Mesenchymal stem cell (in vitro differentiated cells and primary cell): ENCODE results near the gene LIMK2.

Source experiments
- DNase-seq: peaks from one replicate; pipeline ENCODE4 v3.0.0-alpha.2; 2013
- H2AFZ ChIP-seq: one replicate; pipeline ENCODE4 v1.6.1; 2013; ENCODE audit warnings: low read depth, mild to moderate bottlenecking, control low read depth, inconsistent platforms, low read length, moderate library complexity
- H2AK5ac ChIP-seq: 2 replicates; pipeline ENCODE4 v1.6.1; 2013; ENCODE audit warnings: low read length, moderate library complexity, mild to moderate bottlenecking, inconsistent platforms; ENCODE audit not compliant: severe bottlenecking
- H2BK120ac ChIP-seq: one replicate; pipeline ENCODE4 v1.6.1; 2013; ENCODE audit warnings: low read depth, mild to moderate bottlenecking, inconsistent platforms, low read length, moderate library complexity
- H2BK12ac ChIP-seq, 2 experiments: one replicate each; pipeline ENCODE4 v1.6.1; 2013; ENCODE audit warnings: inconsistent platforms in 2 of 2, low read length in 2 of 2, mild to moderate bottlenecking in 2 of 2, moderate library complexity in 2 of 2, control low read depth in 1 of 2
- H2BK15ac ChIP-seq: one replicate; pipeline ENCODE4 v1.6.1; 2013; ENCODE audit warnings: mild to moderate bottlenecking, low read depth, inconsistent platforms; ENCODE audit not compliant: poor library complexity, severe bottlenecking
- H2BK5ac ChIP-seq: 2 replicates; pipeline ENCODE4 v1.6.1; 2013; ENCODE audit warnings: low read depth, mild to moderate bottlenecking, low read length, control low read depth, inconsistent platforms; ENCODE audit not compliant: poor library complexity, severe bottlenecking
- H3K14ac ChIP-seq, 2 experiments: one replicate each; pipeline ENCODE4 v1.6.1; 2013; ENCODE audit warnings: inconsistent platforms in 2 of 2, low read length in 2 of 2, control low read depth in 1 of 2, mild to moderate bottlenecking in 1 of 2, moderate library complexity in 1 of 2
- H3K18ac ChIP-seq, 2 experiments: one replicate each; pipeline ENCODE4 v1.6.1; 2013; ENCODE audit warnings: inconsistent platforms in 2 of 2, low read length in 2 of 2, control low read depth in 1 of 2, low read depth in 1 of 2, mild to moderate bottlenecking in 1 of 2
- H3K23ac ChIP-seq, 2 experiments: one replicate each; pipeline ENCODE4 v1.6.1; 2013; ENCODE audit warnings: inconsistent platforms in 2 of 2, low read length in 2 of 2, mild to moderate bottlenecking in 2 of 2, moderate library complexity in 2 of 2, control low read depth in 1 of 2
- H3K27ac ChIP-seq: 2 replicates; pipeline ENCODE4 v1.5.1; 2013; ENCODE audit warnings: mild to moderate bottlenecking, moderate library complexity, low read length, control low read depth, inconsistent platforms; ENCODE audit not compliant: poor library complexity, severe bottlenecking
- H3K27me3 ChIP-seq, 2 experiments: 2 replicates each; pipeline versions ENCODE4 v1.6.1 to v1.7.0; 2013; ENCODE audit warnings: low read length in 2 of 2, mild to moderate bottlenecking in 2 of 2, moderate library complexity in 2 of 2, control low read depth in 1 of 2, inconsistent platforms in 1 of 2; ENCODE audit not compliant: control insufficient read depth in 1 of 2, insufficient read depth in 1 of 2
- H3K36me3 ChIP-seq, 2 experiments: 2 replicates each; pipeline versions ENCODE4 v1.6.1 to v1.7.0; 2013; ENCODE audit warnings: low read length in 2 of 2, control low read depth in 1 of 2, inconsistent platforms in 1 of 2, low read depth in 1 of 2, mild to moderate bottlenecking in 1 of 2; ENCODE audit not compliant: insufficient read depth in 2 of 2, control insufficient read depth in 1 of 2
- H3K4ac ChIP-seq, 2 experiments: one replicate each; pipeline ENCODE4 v1.6.1; 2013; ENCODE audit warnings: inconsistent platforms in 2 of 2, low read length in 2 of 2, mild to moderate bottlenecking in 2 of 2, moderate library complexity in 2 of 2, control low read depth in 1 of 2, low read depth in 1 of 2
- H3K4me1 ChIP-seq: 2 replicates; pipeline ENCODE4 v1.6.1; 2013; ENCODE audit warnings: low read depth, low read length, control low read depth; ENCODE audit not compliant: control insufficient read depth, insufficient read depth
- H3K4me2 ChIP-seq: 2 replicates; pipeline ENCODE4 v1.6.1; 2013; ENCODE audit warnings: low read length, mild to moderate bottlenecking, inconsistent platforms; ENCODE audit not compliant: poor library complexity, severe bottlenecking
- H3K4me3 ChIP-seq, 2 experiments: 2 replicates each; pipeline versions ENCODE4 v1.5.1 to v1.7.0; 2013; ENCODE audit warnings: low read length in 2 of 2, mild to moderate bottlenecking in 2 of 2, control low read depth in 1 of 2, low read depth in 1 of 2; ENCODE audit not compliant: insufficient read depth in 1 of 2
- H3K79me1 ChIP-seq: replicated peaks from 2 replicates; pipeline ENCODE4 v1.6.1; 2013; ENCODE audit warnings: mild to moderate bottlenecking, control low read depth, low read length, inconsistent platforms; ENCODE audit not compliant: poor library complexity, severe bottlenecking
- H3K9ac ChIP-seq: 2 replicates; pipeline ENCODE4 v1.7.0; 2013; ENCODE audit warnings: mild to moderate bottlenecking, low read length, moderate library complexity
- H3K9me3 ChIP-seq: 2 replicates; pipeline ENCODE4 v1.7.0; 2013; ENCODE audit warnings: mild to moderate bottlenecking, low read length; ENCODE audit not compliant: control insufficient read depth
- H4K8ac ChIP-seq: one replicate; pipeline ENCODE4 v1.6.1; 2013; ENCODE audit warnings: inconsistent platforms, mild to moderate bottlenecking, low read length, moderate library complexity
- H4K91ac ChIP-seq: one replicate; pipeline ENCODE4 v1.6.1; 2013; ENCODE audit warnings: mild to moderate bottlenecking, low read length, inconsistent platforms
- WGBS: methylation state at CpG from one replicate; pipeline ENCODE4 v1.1.7; 2013; ENCODE audit warnings: mixed read lengths; 5-methylcytosine and 5-hydroxymethylcytosine counted together

LIMK2 gene

GRCh38 chr22:31278151-31278621, 66.1 kb downstream of the LIMK2 start:
- peak overlapping the region; percentile 70 for H3K27ac ChIP-seq
- H2AFZ ChIP-seq, result no peak overlapping the region
- no peak overlapping the region for H2BK12ac ChIP-seq
- no peaks in the 10 kb centered on the region for H3K9me3 ChIP-seq
- DNase-seq, result no peak
- H3K36me3 ChIP-seq, result peaks cover 72 to 77% of the 10 kb centered on the region in 2 experiments
- no peak overlapping the region for H2BK15ac ChIP-seq
- no peak overlapping the region for H2BK120ac ChIP-seq
- peaks cover 18% of the 10 kb centered on the region for H3K4me1 ChIP-seq
- no peak overlapping the region for H3K18ac ChIP-seq
- no peak overlapping the region for H3K14ac ChIP-seq
- H2AK5ac ChIP-seq, result no peak overlapping the region
- H3K9ac ChIP-seq, result no peak overlapping the region
- no peak overlapping the region for H4K91ac ChIP-seq
- H2BK5ac ChIP-seq, result no peak overlapping the region
- peaks cover 5% of the 10 kb centered on the region for H3K79me1 ChIP-seq
- no peak overlapping the region for H3K4ac ChIP-seq
- no peak overlapping the region for H3K4me2 ChIP-seq
- H4K8ac ChIP-seq, result no peak overlapping the region
- no peak overlapping the region for H3K23ac ChIP-seq
- H3K4me3 ChIP-seq, result no peak overlapping the region
- H3K27me3 ChIP-seq, result no peaks in the 10 kb centered on the region
- WGBS, result 91% methylated on average over 9 of the region's 9 CpGs

GRCh38 chr22:31278626-31279326, 66.7 kb downstream of the LIMK2 start:
- WGBS, result 92% methylated on average over 5 of the region's 6 CpGs
- H3K4me2 ChIP-seq, result no peak overlapping the region

GRCh38 chr22:31279327-31279669, 67.2 kb downstream of the LIMK2 start:
- H2BK12ac ChIP-seq, result no peak overlapping the region
- peaks cover 4% of the 10 kb centered on the region for H3K79me1 ChIP-seq
- peaks cover 18% of the 10 kb centered on the region for H3K4me1 ChIP-seq
- no peak overlapping the region for H3K4me2 ChIP-seq
- DNase-seq, result no peak
- no peak overlapping the region for H3K18ac ChIP-seq
- H3K14ac ChIP-seq, result no peak overlapping the region
- H3K27ac ChIP-seq, result peak overlapping the region; percentile 70
- no peaks in the 10 kb centered on the region for H3K9me3 ChIP-seq
- no peaks in the 10 kb centered on the region for H3K27me3 ChIP-seq
- H3K36me3 ChIP-seq, result peaks cover 67 to 80% of the 10 kb centered on the region in 2 experiments
- H3K23ac ChIP-seq, result no peak overlapping the region
- H4K8ac ChIP-seq, result no peak overlapping the region
- no peak overlapping the region for H3K4ac ChIP-seq
- H4K91ac ChIP-seq, result no peak overlapping the region
- H3K9ac ChIP-seq, result no peak overlapping the region
- no peak overlapping the region for H3K4me3 ChIP-seq
- H2BK15ac ChIP-seq, result no peak overlapping the region
- H2AK5ac ChIP-seq, result no peak overlapping the region
- H2BK5ac ChIP-seq, result no peak overlapping the region
- H2BK120ac ChIP-seq, result no peak overlapping the region
- no peak overlapping the region for H2AFZ ChIP-seq

More at GRCh38 chr22:31278626-31279326, 66.7 kb downstream of the LIMK2 start:
- no peaks in the 10 kb centered on the region for H3K9me3 ChIP-seq
- no peaks in the 10 kb centered on the region for H3K27me3 ChIP-seq
- H2BK15ac ChIP-seq, result no peak overlapping the region
- H3K23ac ChIP-seq, result no peak overlapping the region
- no peak overlapping the region for H3K4ac ChIP-seq
- peaks cover 18% of the 10 kb centered on the region for H3K4me1 ChIP-seq
- H2AFZ ChIP-seq, result no peak overlapping the region
- H3K9ac ChIP-seq, result no peak overlapping the region
- H3K14ac ChIP-seq, result no peak overlapping the region
- peaks cover 4% of the 10 kb centered on the region for H3K79me1 ChIP-seq
- H4K91ac ChIP-seq, result no peak overlapping the region
- no peak overlapping the region for H3K18ac ChIP-seq
- no peak overlapping the region for H4K8ac ChIP-seq
- no peak overlapping the region for H2BK12ac ChIP-seq
- H3K4me3 ChIP-seq, result no peak overlapping the region
- peaks cover 67 to 79% of the 10 kb centered on the region in 2 experiments for H3K36me3 ChIP-seq
- H2BK120ac ChIP-seq, result no peak overlapping the region
- H2AK5ac ChIP-seq, result peak overlapping the region; percentile 55
- H3K27ac ChIP-seq, result peak overlapping the region; percentile 70
- peak overlapping the region; percentile 26 for H2BK5ac ChIP-seq
- no peak for DNase-seq

- H3K14ac ChIP-seq, result no peak overlapping the region
- no peak overlapping the region for H3K18ac ChIP-seq
- H3K9me3 ChIP-seq, result no peaks in the 10 kb centered on the region
- no peak overlapping the region for H2AFZ ChIP-seq
- H2BK120ac ChIP-seq, result no peak overlapping the region
- H2BK5ac ChIP-seq, result no peak overlapping the region
- no peak overlapping the region for H4K8ac ChIP-seq
- H2BK15ac ChIP-seq, result no peak overlapping the region
- no peak overlapping the region for H2BK12ac ChIP-seq
- H3K23ac ChIP-seq, result no peak overlapping the region
- H3K4me3 ChIP-seq, result no peak overlapping the region
- H3K9ac ChIP-seq, result no peak overlapping the region
- no peak overlapping the region for H3K4me2 ChIP-seq
- no peak overlapping the region for H3K4ac ChIP-seq
- no peak for DNase-seq
- H3K79me1 ChIP-seq, result peaks cover 3% of the 10 kb centered on the region
- no peak overlapping the region for H4K91ac ChIP-seq
- no peaks in the 10 kb centered on the region for H3K27me3 ChIP-seq
- no peak overlapping the region for H2AK5ac ChIP-seq
- H3K36me3 ChIP-seq, result peaks cover 68 to 82% of the 10 kb centered on the region in 2 experiments
- H3K4me1 ChIP-seq, result peaks cover 18% of the 10 kb centered on the region
- H3K27ac ChIP-seq, result no peak overlapping the region
Observed at GRCh38 chr22:31279821-31280505, 67.9 kb downstream of the LIMK2 start.
